Measurements from ENCODE around the gene KCNN3. TPM values are rescaled to one million over a fixed set of nuclear protein-coding genes. Genes with fewer than 3 reads are reported as not detected.
"Not testable (repeated sequence)": the region's sequence is repeated elsewhere in the genome, so short reads cannot be mapped to it uniquely, and the experiment has no call there.

Gene KCNN3
- 0.21 TPM for total RNA-seq

DNA sequence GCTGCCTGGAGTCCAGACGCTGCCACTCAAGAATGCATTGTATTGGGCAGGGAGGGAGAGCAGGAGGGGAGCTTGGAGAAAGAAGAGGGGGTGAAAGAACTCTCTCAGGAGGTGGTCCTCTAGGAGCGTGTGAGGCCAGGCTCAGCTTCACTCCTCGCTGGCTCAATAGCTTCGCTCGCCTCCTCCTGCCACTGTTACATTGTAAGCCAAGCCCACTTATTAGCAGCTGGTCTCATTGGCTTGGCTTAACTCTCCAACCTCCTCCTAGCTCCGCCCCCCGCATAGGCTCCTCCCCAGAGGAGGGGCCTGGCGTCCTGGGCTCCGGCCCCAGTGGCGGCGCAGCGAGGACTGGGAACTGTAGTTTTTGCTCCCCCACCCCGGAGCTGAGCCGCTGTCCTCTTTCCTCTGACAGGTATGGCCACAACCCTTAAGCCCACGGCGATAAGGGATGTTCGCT lies at the start of gene KCNN3:
Gene KCNN3, minus strand, starts transcription at position 167 of the 457 bp plus-strand sequence. CDS start 317 bp downstream, outside the sequence.
- H3K4me1 ChIP-seq (ENCODE audit: insufficient read depth, low read length), result peaks cover 19% of the 10 kb centered on the region
- no peaks in the 10 kb centered on the region for H3K9me3 ChIP-seq (ENCODE audit: low read depth, low read length)
- no peak within 1 kb of the TSS for H3K4me3 ChIP-seq (ENCODE audit: low read length)
- peaks cover 28% of the 10 kb centered on the region for H3K27me3 ChIP-seq (ENCODE audit: insufficient read depth, low read length)

DNA sequence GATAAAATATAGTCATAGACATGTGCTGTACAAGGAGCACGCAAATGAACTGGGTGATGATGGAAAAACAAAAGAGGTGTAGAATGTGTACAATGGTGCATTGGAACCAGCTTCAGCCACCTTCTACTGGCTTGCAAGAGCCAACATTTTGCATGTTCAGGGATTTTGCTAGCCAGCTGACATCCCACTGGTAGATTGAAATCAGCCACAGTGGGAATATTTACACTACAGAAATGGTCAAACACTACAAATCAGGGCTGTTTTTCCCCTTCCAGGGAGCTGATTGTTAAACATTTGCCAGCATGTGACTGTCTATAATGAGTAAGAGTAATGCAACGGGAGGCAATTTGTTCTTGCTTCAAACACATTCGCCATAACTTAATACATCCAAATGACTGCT lies 43.2 kb upstream of the KCNN3 start:
- Histone ChIP-seq H3K4me1 (ENCODE audit: insufficient read depth, low read length) (no peaks in the 10 kb centered on the region), H3K4me3 (ENCODE audit: low read length) (no peak overlapping the region), H3K27me3 (ENCODE audit: insufficient read depth, low read length) (no peaks in the 10 kb centered on the region), H3K9me3 (ENCODE audit: low read depth, low read length) (no peaks in the 10 kb centered on the region)

DNA sequence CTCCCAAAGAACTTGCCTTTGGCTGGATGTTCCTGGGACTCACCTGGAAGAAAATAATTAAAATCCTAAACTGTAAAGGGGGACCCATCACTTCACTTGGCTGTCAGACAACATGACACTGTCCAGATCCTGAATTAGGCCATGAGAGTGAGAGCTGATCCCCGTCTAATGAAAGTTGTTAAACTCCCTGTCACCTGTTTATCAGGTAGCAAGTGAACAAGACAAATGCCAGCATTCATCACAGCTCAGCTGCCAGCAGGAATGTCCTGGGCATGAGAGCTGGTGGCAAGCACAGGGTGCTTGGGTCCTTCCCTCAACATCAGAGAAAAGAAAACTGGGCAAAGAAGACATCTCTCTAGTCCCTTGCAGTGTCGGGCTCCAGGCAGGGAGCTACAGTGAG lies 42.7 kb upstream of the KCNN3 start:
- no peaks in the 10 kb centered on the region for H3K4me1 ChIP-seq (ENCODE audit: insufficient read depth, low read length)
- H3K9me3 ChIP-seq (ENCODE audit: low read depth, low read length), result no peaks in the 10 kb centered on the region
- no peaks in the 10 kb centered on the region for H3K27me3 ChIP-seq (ENCODE audit: insufficient read depth, low read length)
- no peak overlapping the region for H3K4me3 ChIP-seq (ENCODE audit: low read length)

DNA sequence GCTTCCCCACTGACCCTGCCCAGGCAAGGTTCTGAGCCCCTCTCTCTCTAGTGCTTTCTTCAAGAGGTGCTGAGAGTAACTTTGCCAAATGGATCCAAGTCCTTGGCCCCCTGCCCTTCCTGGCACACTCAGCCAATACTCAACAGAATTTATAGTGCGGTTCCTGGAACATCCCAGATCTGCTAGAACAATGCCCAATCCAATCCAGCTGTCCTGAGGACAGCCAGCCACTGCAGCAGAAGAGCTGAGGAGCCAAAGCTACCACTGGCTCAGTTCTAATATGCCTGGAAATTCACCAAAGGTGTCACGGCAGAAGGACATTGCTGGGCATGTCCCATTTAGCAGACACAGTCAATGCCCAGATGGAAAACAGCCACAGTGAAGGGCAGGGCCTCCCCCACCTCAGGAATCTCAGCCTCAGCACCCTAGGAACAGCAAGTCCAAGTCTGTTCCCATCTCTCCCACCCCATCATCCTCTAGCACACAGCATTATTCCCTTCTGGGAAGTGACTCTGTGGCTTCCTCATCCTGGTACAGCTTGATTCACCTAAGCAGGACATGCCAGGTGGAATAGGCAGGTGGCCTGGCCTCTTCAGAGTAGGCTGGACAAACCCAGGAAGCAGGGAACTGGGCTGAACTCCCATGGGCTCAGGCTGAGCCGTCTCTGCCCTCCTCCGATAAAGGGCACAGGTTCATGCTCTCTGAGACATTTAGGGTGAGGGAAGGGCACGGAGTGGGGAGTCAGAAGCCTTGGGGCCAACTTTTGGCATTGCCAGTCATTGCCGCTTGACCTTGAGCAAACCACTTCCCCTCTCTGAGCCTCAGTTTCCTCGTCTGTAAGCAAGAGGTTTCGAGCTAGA lies 41.8 kb upstream of the KCNN3 start:
- H3K9me3 ChIP-seq (ENCODE audit: low read depth, low read length), result no peaks in the 10 kb centered on the region
- no peaks in the 10 kb centered on the region for H3K27me3 ChIP-seq (ENCODE audit: insufficient read depth, low read length)
- no peaks in the 10 kb centered on the region for H3K4me1 ChIP-seq (ENCODE audit: insufficient read depth, low read length)
- H3K4me3 ChIP-seq (ENCODE audit: low read length), result no peak overlapping the region

DNA sequence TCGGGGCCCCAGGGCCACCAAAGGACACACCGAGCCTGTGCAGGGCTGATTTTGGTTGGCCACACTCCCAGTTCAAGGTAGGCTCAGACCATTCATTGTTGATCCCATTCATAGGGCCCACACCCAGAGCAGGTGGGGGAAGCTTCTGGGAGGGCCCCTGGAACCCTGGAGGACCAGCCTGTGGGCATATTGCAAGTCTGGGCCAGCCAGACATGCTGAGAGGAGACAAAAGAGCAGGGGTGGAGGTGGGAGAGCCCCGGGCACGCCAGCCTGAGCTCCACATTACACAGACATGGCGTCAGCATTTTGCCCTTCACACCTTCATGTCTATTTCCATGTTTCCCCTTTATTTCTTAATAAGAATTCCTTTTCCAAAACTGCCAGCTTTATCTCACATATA lies 40.8 kb upstream of the KCNN3 start:
- no peaks in the 10 kb centered on the region for H3K27me3 ChIP-seq (ENCODE audit: insufficient read depth, low read length)
- no peaks in the 10 kb centered on the region for H3K4me1 ChIP-seq (ENCODE audit: insufficient read depth, low read length)
- no peak overlapping the region for H3K4me3 ChIP-seq (ENCODE audit: low read length)
- H3K9me3 ChIP-seq (ENCODE audit: low read depth, low read length), result no peaks in the 10 kb centered on the region

DNA sequence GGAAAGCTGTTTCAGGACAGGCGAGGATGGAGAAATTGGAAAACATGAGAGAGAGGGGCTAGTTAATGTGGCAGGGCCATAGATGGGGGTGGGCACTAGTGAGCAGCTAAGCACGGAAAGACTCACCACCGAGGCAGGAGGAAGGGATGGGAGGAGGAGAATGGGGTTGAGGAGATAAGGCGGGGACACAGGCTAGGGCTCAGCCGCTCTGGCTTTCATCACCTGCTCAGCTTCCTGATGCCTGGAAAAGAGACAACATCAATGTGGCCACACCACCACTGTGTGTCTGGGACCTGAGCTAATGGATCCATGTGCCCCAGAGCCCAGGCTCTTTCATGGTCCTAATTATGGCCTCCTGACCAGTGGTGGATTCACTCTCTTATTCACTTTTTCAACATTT lies 38.9 kb upstream of the KCNN3 start:
- Histone ChIP-seq H3K4me1 (ENCODE audit: insufficient read depth, low read length) (no peaks in the 10 kb centered on the region), H3K27me3 (ENCODE audit: insufficient read depth, low read length) (no peaks in the 10 kb centered on the region), H3K9me3 (ENCODE audit: low read depth, low read length) (no peaks in the 10 kb centered on the region), H3K4me3 (ENCODE audit: low read length) (no peak overlapping the region)

DNA sequence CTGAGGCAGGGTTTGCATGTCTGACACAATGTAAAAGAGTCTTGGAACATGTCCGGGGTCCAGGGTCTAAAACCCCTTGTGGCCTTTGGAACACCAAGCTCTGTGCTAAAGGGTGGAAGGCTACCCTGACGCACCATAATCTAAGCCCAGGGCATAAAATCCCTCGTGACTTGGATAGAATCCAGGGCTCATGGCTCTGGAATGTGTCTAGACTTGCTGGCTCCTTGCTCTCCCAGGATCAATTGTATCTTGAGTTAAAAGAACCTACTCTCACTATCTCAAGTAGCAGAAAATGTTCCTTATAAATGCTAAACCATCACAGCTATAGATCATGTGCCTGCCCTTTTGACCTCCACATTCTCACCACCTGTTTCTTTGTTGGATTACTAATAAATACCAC lies 38.0 kb upstream of the KCNN3 start:
- not testable (repeated sequence) for H3K9me3 ChIP-seq (ENCODE audit: low read depth, low read length); H3K4me1 ChIP-seq (ENCODE audit: insufficient read depth, low read length); H3K4me3 ChIP-seq (ENCODE audit: low read length); H3K27me3 ChIP-seq (ENCODE audit: insufficient read depth, low read length)

DNA sequence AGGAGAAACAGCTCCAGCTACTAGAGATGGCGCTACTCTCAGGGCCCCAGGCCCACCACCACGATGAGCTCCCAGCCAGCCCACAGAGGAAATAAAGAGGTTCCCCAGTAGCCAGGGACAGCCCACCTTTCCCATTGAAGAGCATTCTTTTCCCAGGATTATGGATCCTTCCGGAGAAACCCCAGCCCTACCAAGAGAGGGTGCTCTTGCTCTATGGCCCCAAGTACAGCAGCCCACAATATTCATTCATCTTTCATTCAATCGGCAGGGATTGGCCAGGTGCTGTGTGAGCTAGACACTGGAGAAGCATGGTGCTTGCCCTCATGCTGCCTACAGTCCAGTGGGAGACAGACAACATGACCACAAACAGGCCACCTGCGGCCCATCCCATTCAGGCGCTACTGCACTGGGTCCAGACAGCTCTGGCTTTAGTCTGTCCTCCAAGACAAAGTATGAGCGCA lies 36.6 kb upstream of the KCNN3 start:
- no peaks in the 10 kb centered on the region for H3K9me3 ChIP-seq (ENCODE audit: low read depth, low read length)
- H3K4me1 ChIP-seq (ENCODE audit: insufficient read depth, low read length), result no peaks in the 10 kb centered on the region
- no peak overlapping the region for H3K4me3 ChIP-seq (ENCODE audit: low read length)
- H3K27me3 ChIP-seq (ENCODE audit: insufficient read depth, low read length), result no peaks in the 10 kb centered on the region

DNA sequence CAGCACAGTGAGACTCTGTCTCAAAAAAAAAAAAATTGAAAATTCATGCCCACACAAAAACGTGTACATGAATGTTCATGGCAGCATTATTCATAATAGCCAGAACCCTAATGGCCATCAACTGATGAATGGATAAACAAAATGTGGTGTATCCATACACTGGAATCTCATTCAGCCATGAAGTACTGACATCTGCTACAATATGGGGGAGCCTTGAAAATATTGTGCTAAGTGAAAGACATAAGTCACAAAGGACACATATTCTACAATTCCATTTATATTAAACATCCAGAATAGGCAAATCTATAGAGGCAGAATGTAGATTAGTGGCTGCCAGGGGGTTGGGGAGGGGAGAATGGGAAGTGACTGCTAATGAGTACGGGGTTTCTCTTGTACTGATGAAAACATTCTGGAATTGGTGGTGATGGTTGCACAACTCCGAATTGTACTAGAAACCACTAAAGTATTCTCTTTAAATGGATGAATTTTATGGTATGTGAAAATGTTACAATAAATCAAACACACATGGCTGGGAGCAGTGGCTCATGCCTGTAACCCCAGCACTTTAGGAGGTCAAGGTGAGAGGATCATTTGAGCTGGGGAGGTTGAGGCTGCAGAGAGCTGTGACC lies 33.0 kb upstream of the KCNN3 start:
- Histone ChIP-seq H3K9me3 (ENCODE audit: low read depth, low read length) (no peaks in the 10 kb centered on the region), H3K4me3 (ENCODE audit: low read length) (no peak overlapping the region), H3K4me1 (ENCODE audit: insufficient read depth, low read length) (no peaks in the 10 kb centered on the region), H3K27me3 (ENCODE audit: insufficient read depth, low read length) (no peaks in the 10 kb centered on the region)

DNA sequence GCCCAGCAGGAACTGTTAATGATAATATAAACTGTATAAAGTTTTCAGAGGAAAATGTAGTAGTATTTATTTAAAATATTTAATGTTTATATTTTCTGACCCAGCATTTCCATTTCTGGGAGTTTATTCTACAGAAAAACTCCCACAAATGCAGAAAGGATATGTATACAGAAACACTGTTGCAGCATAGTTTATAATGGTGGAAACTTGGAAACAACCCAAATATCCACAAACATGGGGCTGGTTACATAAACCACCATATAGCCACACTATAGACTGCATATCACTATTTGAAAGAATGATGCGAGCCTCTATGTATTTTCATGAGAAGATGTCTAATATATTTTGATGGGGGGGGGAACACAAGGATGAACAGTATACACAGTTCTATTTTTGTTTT lies 31.5 kb upstream of the KCNN3 start:
- Histone ChIP-seq H3K4me1 (ENCODE audit: insufficient read depth, low read length) (no peaks in the 10 kb centered on the region), H3K27me3 (ENCODE audit: insufficient read depth, low read length) (no peaks in the 10 kb centered on the region), H3K4me3 (ENCODE audit: low read length) (no peak overlapping the region), H3K9me3 (ENCODE audit: low read depth, low read length) (no peaks in the 10 kb centered on the region)

DNA sequence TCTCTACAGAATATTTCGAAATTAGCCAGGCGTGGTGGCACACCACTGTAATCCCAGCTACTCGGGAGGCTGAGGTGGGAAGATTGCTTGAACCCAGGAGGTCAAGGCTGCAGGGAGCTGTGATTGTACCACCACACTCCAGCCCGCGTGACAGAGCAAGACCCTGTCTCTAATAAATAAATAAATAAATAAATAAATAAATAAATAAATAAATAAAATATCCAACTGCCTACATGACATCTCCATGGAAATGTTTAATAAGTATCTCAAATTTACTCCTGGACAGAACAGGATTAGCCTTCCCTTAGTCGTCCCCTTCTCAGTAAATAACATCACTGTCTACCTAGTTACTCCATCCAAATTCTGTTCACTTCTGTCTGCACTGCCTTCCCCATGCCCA lies 29.0 kb upstream of the KCNN3 start:
- Histone ChIP-seq H3K27me3 (ENCODE audit: insufficient read depth, low read length) (no peaks in the 10 kb centered on the region), H3K4me3 (ENCODE audit: low read length) (no peak overlapping the region), H3K4me1 (ENCODE audit: insufficient read depth, low read length) (no peaks in the 10 kb centered on the region), H3K9me3 (ENCODE audit: low read depth, low read length) (no peaks in the 10 kb centered on the region)

DNA sequence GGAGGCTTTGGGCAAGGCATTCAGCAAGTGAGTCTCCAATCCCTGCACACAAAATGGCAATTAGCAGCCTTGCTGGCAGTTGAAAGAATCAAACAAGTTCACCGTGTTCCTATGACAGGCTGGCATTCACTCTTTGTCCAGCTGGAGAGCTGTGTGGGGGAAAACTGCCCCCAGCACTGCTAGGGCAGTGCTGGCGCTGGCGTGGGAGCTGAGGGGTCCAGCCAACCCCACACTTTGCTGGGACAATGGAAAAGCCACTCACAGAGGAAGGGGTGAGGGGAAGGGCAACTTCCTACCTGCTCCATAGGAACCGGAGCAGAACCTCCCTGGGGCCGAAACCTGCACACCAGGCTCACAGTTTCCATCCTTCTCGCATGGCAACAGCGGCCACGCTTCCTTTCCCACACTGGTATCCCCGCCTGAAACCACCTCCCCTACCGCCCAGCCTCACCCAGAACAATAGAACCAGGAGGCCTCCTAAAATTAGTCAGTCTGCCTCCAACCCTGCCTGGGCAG lies 26.7 kb upstream of the KCNN3 start:
- Histone ChIP-seq H3K27me3 (ENCODE audit: insufficient read depth, low read length) (no peaks in the 10 kb centered on the region), H3K4me1 (ENCODE audit: insufficient read depth, low read length) (no peaks in the 10 kb centered on the region), H3K4me3 (ENCODE audit: low read length) (no peak overlapping the region), H3K9me3 (ENCODE audit: low read depth, low read length) (no peaks in the 10 kb centered on the region)

DNA sequence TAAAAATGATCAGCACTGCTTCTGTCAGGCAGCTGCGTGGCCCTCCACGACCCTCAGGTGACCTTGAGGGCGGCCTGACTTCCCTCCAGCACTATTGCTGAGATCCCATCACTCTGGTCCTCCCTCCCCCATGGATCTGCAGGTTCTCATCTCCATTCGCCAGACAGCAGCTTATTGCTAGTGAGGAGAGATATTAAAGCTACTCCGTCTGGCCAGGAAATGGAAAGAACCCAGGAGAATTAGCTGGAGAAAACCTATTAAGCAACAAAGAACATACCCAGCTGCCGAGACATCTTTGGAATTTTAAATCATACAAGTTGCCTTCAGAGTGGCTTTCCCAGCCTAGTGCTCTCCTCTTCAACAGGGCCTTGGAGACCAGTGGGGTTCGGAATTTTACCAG lies 25.7 kb upstream of the KCNN3 start:
- no peak overlapping the region for H3K4me3 ChIP-seq (ENCODE audit: low read length)
- H3K4me1 ChIP-seq (ENCODE audit: insufficient read depth, low read length), result no peaks in the 10 kb centered on the region
- H3K27me3 ChIP-seq (ENCODE audit: insufficient read depth, low read length), result no peaks in the 10 kb centered on the region
- H3K9me3 ChIP-seq (ENCODE audit: low read depth, low read length), result no peaks in the 10 kb centered on the region

DNA sequence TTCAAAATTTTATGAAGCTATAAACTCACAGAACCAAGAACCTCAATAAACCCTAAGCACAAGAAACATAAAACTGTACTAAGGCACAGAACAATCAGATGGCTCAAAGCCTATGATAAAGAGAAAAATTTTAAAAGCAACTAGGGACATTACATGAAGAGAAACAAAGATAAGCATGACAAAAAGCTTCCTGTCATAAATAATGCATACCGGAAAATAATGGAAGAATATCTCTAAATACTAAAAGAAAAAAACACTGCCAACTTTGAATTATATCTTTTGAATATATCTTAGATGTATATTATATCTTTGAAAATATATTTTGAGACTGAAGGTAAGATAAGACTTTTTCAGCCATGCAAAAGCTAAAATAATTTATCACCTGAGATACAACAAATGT lies 21.4 kb upstream of the KCNN3 start:
- H3K4me3 ChIP-seq (ENCODE audit: low read length), result no peak overlapping the region
- no peaks in the 10 kb centered on the region for H3K27me3 ChIP-seq (ENCODE audit: insufficient read depth, low read length)
- no peaks in the 10 kb centered on the region for H3K9me3 ChIP-seq (ENCODE audit: low read depth, low read length)
- no peaks in the 10 kb centered on the region for H3K4me1 ChIP-seq (ENCODE audit: insufficient read depth, low read length)

DNA sequence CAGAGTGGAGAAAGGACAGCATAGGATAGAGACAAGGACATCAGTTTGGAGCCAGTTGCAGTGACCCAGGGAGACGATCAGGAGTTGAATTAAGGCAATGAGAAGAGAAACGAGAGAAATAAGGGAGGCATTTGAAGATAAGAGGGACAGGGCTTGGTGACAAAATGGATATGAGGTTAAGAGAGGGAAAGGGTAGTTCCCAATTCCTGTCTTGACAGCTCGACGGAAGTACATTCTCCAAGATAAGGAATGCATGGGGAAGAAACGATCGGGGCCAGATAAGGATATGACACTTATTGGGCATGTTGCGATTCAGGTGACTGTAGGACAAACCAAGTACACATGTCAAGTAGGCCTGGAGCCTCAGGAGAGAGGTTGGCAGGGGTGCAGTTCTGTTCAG lies 18.7 kb upstream of the KCNN3 start:
- H3K9me3 ChIP-seq (ENCODE audit: low read depth, low read length), result no peaks in the 10 kb centered on the region
- H3K4me3 ChIP-seq (ENCODE audit: low read length), result no peak overlapping the region
- no peaks in the 10 kb centered on the region for H3K4me1 ChIP-seq (ENCODE audit: insufficient read depth, low read length)
- H3K27me3 ChIP-seq (ENCODE audit: insufficient read depth, low read length), result no peaks in the 10 kb centered on the region
